ENCODE measurements around the gene PPP1R3G. TPM values are rescaled to one million over a fixed set of nuclear protein-coding genes. Genes with fewer than 3 reads are reported as not detected.

The PPP1R3G gene
- total and polyA plus RNA-seq, 4 donors: 2.2 to 3.3 (median 3.0) TPM

DNA sequence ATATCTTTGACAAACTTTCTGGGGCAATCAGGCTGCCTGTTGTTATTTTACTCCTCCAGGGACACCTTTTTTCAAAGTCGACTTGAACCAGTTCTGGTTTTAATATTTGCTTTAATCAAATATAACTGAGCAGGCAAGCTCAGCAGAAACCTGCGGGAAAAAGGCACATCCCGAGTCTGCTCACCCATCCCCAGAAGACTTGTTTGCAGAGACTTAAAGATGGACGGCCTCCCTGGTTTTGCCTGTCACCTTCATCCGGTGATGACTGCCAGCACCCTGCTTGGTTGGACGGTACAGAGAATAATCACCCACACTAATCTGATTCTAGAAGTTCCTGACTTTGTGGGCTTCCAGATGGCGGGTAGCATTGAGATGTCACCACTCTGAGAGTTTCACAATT is 36.8 kb downstream of the PPP1R3G start:
- peaks cover 3% of the 10 kb centered on the region for H3K36me3 ChIP-seq (ENCODE audit: control insufficient read depth, insufficient read depth, low read length)
- H3K27ac ChIP-seq (ENCODE audit: low read depth, low read length): no peak overlapping the region
- H3K27me3 ChIP-seq (ENCODE audit: control insufficient read depth, insufficient read depth, low read length): no peaks in the 10 kb centered on the region
- peaks cover 2% of the 10 kb centered on the region for H3K4me1 ChIP-seq (ENCODE audit: control insufficient read depth, insufficient read depth, low read length)
- 97% methylated on average over 6 of the region's 7 CpGs for WGBS (ENCODE audit: insufficient coverage)
- no peaks in the 10 kb centered on the region for H3K9me3 ChIP-seq (ENCODE audit: control insufficient read depth, insufficient read depth, low read length)
- DNase-seq (ENCODE audit: low read depth in 4 of 6, low spot score in 6 of 6): no peak
- no peak overlapping the region for H3K4me3 ChIP-seq (ENCODE audit: low read depth, low read length)

DNA sequence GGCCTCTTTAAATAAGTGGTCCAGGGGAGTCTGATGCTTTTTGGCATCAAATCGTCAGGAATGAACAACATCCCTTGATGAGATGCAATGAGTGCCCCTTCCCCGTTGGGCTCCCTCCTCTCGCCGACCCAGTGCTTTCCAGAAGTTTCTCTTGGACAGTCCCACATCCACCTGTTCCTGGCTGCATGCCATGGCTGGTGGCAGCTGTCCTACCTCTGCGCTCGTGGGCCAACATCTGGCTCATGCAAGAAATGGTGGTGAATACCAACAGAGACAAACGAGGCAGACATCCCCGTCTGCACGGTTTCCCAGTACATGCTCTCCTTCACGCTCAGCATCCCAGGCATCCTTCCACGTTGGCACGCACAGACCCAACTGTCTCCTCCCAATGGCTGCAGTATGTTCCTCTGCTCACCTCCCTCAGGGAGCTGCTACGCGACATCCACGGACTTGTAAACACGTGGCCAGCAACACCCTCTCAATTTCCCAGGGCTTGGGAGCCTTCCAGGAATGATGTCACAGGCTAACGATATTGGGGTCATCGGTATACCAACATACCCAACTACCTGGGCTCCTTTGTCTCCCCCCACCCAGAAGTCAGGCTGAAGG is 37.5 kb downstream of the PPP1R3G start:
- 87% methylated on average over 18 of the region's 18 CpGs for WGBS (ENCODE audit: insufficient coverage)
- H3K27ac ChIP-seq (ENCODE audit: low read depth, low read length): no peak overlapping the region
- no peaks in the 10 kb centered on the region for H3K4me1 ChIP-seq (ENCODE audit: control insufficient read depth, insufficient read depth, low read length)
- peaks cover 3% of the 10 kb centered on the region for H3K36me3 ChIP-seq (ENCODE audit: control insufficient read depth, insufficient read depth, low read length)
- DNase-seq (ENCODE audit: low read depth in 4 of 6, low spot score in 6 of 6): no peak
- no peaks in the 10 kb centered on the region for H3K27me3 ChIP-seq (ENCODE audit: control insufficient read depth, insufficient read depth, low read length)
- no peak overlapping the region for H3K4me3 ChIP-seq (ENCODE audit: low read depth, low read length)
- H3K9me3 ChIP-seq (ENCODE audit: control insufficient read depth, insufficient read depth, low read length): no peaks in the 10 kb centered on the region

DNA sequence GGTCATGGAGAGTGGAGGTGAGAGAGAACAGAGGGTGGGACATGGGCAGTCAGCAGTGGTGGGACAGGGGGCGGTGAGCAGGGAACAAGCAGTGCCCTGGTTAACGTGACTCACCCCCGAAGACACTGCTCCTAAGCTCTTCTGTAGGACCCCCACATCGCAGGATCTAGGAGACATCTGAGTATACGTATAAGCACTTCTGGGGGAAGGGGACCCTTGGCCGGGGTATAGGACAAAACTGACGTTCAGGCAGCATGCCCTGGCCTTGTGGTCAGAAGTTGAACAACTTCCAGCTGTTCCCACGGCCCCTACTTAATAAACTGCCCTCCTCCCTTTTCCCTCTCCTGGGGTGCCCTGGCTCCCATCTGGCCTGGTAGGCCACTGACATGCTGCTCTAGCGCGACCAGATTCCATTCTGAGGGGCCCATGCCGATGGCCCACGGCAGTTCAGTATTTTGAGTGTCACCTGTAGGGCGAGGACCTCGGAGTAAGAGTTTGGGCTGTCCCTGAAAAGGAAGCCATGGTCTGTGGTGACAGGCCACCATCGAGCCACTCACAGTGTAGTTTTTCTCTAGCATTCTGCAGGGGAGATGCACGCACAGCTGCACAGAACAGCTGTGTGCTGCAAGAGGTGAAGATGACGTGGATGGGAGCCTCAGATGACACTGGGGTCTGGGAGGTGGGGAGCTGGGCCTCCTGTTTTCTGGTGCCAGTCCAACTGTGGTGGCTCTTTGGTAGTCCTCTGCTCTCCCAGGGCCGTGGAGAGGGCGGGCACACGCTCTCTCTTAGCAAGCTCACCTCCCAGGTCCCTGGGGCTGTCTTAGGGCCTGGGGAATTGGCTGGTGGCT is 38.4 kb downstream of the PPP1R3G start:
- Histone ChIP-seq H3K9me3 (ENCODE audit: control insufficient read depth, insufficient read depth, low read length) (no peaks in the 10 kb centered on the region), H3K4me3 (ENCODE audit: low read depth, low read length) (no peak overlapping the region), H3K36me3 (ENCODE audit: control insufficient read depth, insufficient read depth, low read length) (peaks cover 3% of the 10 kb centered on the region), H3K27me3 (ENCODE audit: control insufficient read depth, insufficient read depth, low read length) (no peaks in the 10 kb centered on the region), H3K27ac (ENCODE audit: low read depth, low read length) (no peak overlapping the region), H3K4me1 (ENCODE audit: control insufficient read depth, insufficient read depth, low read length) (no peaks in the 10 kb centered on the region)
- DNase-seq (ENCODE audit: low read depth in 4 of 6, low spot score in 6 of 6): no peak
- 94% methylated on average over 16 of the region's 20 CpGs for WGBS (ENCODE audit: insufficient coverage)

DNA sequence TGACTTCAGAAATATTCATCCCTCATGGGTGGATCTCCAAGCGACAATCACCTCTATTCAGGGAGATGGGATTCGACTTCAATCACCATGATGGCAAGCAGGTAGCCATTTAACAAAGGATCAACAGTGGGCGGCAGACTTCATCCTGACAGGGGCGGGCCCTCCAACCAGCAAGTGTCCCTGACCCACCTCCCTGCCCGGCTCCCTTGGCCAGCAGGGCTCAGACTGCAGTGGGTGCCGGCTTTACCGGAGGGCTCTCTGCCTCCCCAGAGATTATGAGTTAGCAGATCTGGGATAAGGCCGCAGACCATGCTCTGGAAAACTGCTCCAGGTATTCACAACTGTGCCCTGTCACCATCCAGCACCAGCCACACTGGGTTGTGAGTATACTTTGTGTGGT is 39.4 kb downstream of the PPP1R3G start:
- Histone ChIP-seq H3K4me3 (ENCODE audit: low read depth, low read length) (no peak overlapping the region), H3K27me3 (ENCODE audit: control insufficient read depth, insufficient read depth, low read length) (no peaks in the 10 kb centered on the region), H3K9me3 (ENCODE audit: control insufficient read depth, insufficient read depth, low read length) (no peaks in the 10 kb centered on the region), H3K36me3 (ENCODE audit: control insufficient read depth, insufficient read depth, low read length) (peaks cover 8% of the 10 kb centered on the region), H3K4me1 (ENCODE audit: control insufficient read depth, insufficient read depth, low read length) (no peaks in the 10 kb centered on the region), H3K27ac (ENCODE audit: low read depth, low read length) (no peak overlapping the region)
- WGBS (ENCODE audit: insufficient coverage): 94% methylated on average over 7 of the region's 8 CpGs
- DNase-seq (ENCODE audit: low read depth in 4 of 6, low spot score in 6 of 6): no peak

DNA sequence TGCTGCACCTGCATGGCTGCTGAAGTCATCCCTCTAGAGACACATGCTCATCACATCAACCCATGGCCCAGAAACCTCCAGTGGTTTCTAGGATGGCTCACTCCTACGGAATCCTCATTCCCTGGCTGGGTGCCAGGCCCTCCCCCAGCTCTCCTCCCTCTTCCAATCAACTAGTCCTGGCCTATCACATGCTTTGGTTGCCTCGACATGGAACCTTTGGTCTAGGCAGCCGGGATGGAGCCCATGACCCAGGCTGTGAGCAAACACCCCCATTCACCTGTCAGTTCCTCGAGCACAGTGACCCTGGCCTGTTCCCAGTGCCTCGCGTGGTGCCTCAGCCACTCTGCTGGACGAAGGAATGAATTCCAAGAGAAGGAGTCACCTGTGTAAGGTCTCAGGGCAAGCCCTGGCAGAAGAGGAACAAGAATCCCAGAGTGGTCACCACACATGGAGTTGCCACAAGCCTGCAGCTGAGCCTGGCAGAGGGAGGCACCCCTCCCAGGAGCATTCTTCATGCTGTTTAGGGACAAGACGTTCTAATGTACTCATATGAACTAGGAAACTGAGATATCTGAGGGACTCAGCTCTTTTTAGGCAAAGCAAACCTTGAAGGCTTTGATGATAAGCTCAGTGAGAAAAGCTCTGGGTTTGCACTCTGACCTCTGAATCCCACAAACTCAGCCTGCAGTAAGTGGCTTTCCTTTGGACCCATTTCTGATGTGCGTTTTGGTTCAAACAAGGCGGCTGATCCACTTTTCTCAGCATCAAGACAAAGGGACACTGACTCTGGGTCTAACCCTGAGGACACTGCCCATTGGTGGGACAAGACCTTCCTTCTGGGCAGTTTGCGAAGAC is 40.2 kb downstream of the PPP1R3G start:
- peaks cover 8% of the 10 kb centered on the region for H3K36me3 ChIP-seq (ENCODE audit: control insufficient read depth, insufficient read depth, low read length)
- DNase-seq (ENCODE audit: low read depth in 4 of 6, low spot score in 6 of 6): no peak

DNA sequence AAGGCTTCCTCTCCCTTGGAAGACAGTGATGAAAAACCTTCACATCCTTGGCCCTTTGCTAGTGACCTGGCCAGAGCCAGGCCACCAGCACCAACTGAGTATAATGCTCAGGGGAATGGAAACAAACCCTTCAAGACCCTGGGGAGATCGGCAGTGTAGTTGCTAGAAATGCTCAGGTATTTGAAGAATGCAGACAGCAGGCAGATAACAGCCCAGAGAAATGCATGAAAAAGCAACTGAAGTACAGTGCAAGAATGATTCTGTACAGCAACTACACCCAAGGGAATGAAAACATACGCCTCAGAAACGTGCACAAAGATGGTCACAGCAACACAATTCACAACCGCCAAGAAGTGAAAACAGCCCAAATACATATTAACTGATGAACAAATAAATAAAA is 41.1 kb downstream of the PPP1R3G start:
- Histone ChIP-seq H3K27ac (ENCODE audit: low read depth, low read length) (no peak overlapping the region), H3K36me3 (ENCODE audit: control insufficient read depth, insufficient read depth, low read length) (peaks cover 8% of the 10 kb centered on the region), H3K9me3 (ENCODE audit: control insufficient read depth, insufficient read depth, low read length) (no peaks in the 10 kb centered on the region), H3K4me3 (ENCODE audit: low read depth, low read length) (no peak overlapping the region), H3K27me3 (ENCODE audit: control insufficient read depth, insufficient read depth, low read length) (no peaks in the 10 kb centered on the region), H3K4me1 (ENCODE audit: control insufficient read depth, insufficient read depth, low read length) (peaks cover 8% of the 10 kb centered on the region)
- no peak for DNase-seq (ENCODE audit: low read depth in 4 of 6, low spot score in 6 of 6)
- 67% methylated on average over 1 of the region's 4 CpGs for WGBS (ENCODE audit: insufficient coverage)

More for the DNA sequence above, 40.2 kb downstream of the PPP1R3G start:
- peaks cover 7% of the 10 kb centered on the region for H3K4me1 ChIP-seq (ENCODE audit: control insufficient read depth, insufficient read depth, low read length)
- no peaks in the 10 kb centered on the region for H3K27me3 ChIP-seq (ENCODE audit: control insufficient read depth, insufficient read depth, low read length)
- H3K9me3 ChIP-seq (ENCODE audit: control insufficient read depth, insufficient read depth, low read length): no peaks in the 10 kb centered on the region
- no peak overlapping the region for H3K27ac ChIP-seq (ENCODE audit: low read depth, low read length)
- H3K4me3 ChIP-seq (ENCODE audit: low read depth, low read length): no peak overlapping the region
- 94% methylated on average over 11 of the region's 11 CpGs for WGBS (ENCODE audit: insufficient coverage)

DNA sequence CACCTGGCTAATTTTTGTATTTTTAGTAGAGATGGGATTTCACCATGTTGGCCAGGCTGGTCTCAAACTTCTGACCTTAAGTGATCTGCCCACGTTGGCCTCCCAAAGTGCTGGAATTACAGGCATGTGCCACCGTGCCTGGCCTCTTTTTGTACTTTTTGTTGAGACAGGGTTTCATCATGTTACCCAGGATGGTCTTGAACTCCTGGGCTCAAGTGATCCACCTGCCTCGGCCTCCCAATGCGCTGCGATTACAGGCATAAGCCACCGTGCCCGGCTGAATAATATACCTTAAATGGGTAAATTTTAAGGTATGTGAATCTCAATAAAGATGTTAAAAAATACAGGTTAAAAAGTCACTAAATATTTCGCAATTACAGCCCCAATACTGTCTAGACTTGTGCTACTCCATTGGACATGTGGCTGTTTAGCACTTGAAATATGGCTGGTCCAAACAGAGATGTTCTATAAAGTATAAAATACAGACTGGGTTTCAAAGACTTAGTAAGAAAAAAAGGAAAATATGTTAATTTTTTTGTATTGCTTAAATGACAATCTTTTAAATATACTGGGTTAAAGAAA is 42.1 kb downstream of the PPP1R3G start:
- no peak for DNase-seq (ENCODE audit: low read depth in 4 of 6, low spot score in 6 of 6)
- H3K36me3 ChIP-seq (ENCODE audit: control insufficient read depth, insufficient read depth, low read length): peaks cover 8% of the 10 kb centered on the region
- H3K27ac ChIP-seq (ENCODE audit: low read depth, low read length): no peak overlapping the region
- 86% methylated on average over 2 of the region's 8 CpGs for WGBS (ENCODE audit: insufficient coverage)
- no peak overlapping the region for H3K4me3 ChIP-seq (ENCODE audit: low read depth, low read length)
- H3K27me3 ChIP-seq (ENCODE audit: control insufficient read depth, insufficient read depth, low read length): no peaks in the 10 kb centered on the region
- H3K4me1 ChIP-seq (ENCODE audit: control insufficient read depth, insufficient read depth, low read length): peaks cover 8% of the 10 kb centered on the region
- no peaks in the 10 kb centered on the region for H3K9me3 ChIP-seq (ENCODE audit: control insufficient read depth, insufficient read depth, low read length)

DNA sequence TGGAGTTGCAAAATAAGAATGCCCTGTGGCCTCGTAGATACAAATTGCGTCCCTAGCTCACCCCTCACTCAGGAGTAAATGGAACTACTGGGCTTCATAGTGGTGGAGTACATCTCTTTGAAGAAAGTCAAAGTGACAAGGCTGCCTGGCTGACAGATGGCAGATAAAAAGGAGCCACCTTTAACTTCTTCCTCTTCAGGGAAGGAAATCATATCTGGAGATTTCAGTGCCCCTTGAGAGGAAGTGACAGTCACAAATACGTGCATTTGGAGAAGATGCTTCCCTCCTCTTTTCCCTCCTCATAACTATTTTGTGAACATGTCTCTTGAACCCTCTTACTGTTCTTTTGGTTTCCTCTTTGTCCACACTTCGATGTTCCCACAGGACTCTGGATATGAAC is 43.2 kb downstream of the PPP1R3G start:
- peaks cover 8% of the 10 kb centered on the region for H3K36me3 ChIP-seq (ENCODE audit: control insufficient read depth, insufficient read depth, low read length)
- no peak overlapping the region for H3K4me3 ChIP-seq (ENCODE audit: low read depth, low read length)
- no peaks in the 10 kb centered on the region for H3K9me3 ChIP-seq (ENCODE audit: control insufficient read depth, insufficient read depth, low read length)
- H3K4me1 ChIP-seq (ENCODE audit: control insufficient read depth, insufficient read depth, low read length): peaks cover 16% of the 10 kb centered on the region
- H3K27me3 ChIP-seq (ENCODE audit: control insufficient read depth, insufficient read depth, low read length): no peaks in the 10 kb centered on the region
- no peak overlapping the region for H3K27ac ChIP-seq (ENCODE audit: low read depth, low read length)
- 100% methylated on average over 1 of the region's 4 CpGs for WGBS (ENCODE audit: insufficient coverage)
- no peak for DNase-seq (ENCODE audit: low read depth in 4 of 6, low spot score in 6 of 6)

DNA sequence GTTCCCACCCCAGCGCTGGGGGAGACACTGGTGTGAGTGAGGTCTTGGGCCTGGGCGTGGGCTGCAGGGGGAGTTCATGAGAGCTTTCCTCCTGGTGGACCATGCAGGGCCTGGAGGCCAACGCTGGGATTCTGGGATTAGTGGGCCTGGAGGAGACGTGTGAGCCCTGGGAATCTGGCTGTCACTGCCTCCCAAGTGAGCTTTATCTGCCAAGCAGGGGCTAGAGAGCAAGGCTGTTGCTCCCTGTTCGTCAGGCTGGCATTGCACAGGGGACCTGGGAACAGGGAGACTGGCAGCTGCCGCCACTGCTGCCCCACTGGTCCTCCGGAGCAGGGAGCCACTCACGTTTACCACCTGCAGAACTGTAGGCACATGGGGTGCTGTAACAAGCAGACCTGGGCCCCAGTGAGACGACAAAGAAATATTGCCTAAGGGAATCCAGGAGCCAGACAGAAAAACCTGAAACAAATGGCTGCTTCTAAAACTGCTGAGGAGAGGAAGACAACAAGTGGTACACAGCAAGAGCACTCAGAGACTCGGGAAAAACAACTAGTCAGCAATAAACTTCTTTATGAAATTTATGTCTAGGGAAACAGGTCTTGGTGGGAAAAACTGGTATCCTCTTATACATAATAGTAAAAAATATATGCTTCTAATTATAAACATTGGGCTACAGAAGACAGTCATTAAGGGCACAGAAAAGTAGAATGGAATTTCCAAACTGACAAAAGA is 45.2 kb downstream of the PPP1R3G start:
- Histone ChIP-seq H3K27me3 (ENCODE audit: control insufficient read depth, insufficient read depth, low read length) (no peaks in the 10 kb centered on the region), H3K36me3 (ENCODE audit: control insufficient read depth, insufficient read depth, low read length) (peaks cover 4% of the 10 kb centered on the region), H3K9me3 (ENCODE audit: control insufficient read depth, insufficient read depth, low read length) (no peaks in the 10 kb centered on the region), H3K4me1 (ENCODE audit: control insufficient read depth, insufficient read depth, low read length) (peaks cover 16% of the 10 kb centered on the region), H3K27ac (ENCODE audit: low read depth, low read length) (no peak overlapping the region), H3K4me3 (ENCODE audit: low read depth, low read length) (no peak overlapping the region)
- no peak for DNase-seq (ENCODE audit: low read depth in 4 of 6, low spot score in 6 of 6)
- WGBS (ENCODE audit: insufficient coverage): 79% methylated on average over 8 of the region's 10 CpGs
